Mesendoderm (in vitro differentiated cells): ENCODE measurements around the gene FAM236C.
"Not testable (repeated sequence)": the region's sequence is repeated elsewhere in the genome, so short reads cannot be mapped to it uniquely, and the experiment has no call there.

Experiments
- DNase-seq: peaks from one replicate; pipeline ENCODE4 v3.0.0; 2013
- H2AK5ac ChIP-seq: 2 replicates; pipeline ENCODE4 v1.6.1; 2013; ENCODE audit warnings: low read length, inconsistent platforms
- H2BK120ac ChIP-seq: 2 replicates; pipeline ENCODE4 v1.6.1; 2013; ENCODE audit warnings: low read depth, mild to moderate bottlenecking, low read length, moderate library complexity, mixed read lengths
- H2BK15ac ChIP-seq: replicated peaks from 2 replicates; pipeline ENCODE4 v1.6.1; 2013; ENCODE audit warnings: low read depth, mild to moderate bottlenecking, moderate library complexity
- H2BK5ac ChIP-seq: 2 replicates; pipeline ENCODE4 v1.6.1; 2013; ENCODE audit warnings: low read length, inconsistent platforms
- H3K18ac ChIP-seq: 2 replicates; pipeline ENCODE4 v1.6.1; 2013; ENCODE audit warnings: mild to moderate bottlenecking, low read length, mixed read lengths
- H3K23ac ChIP-seq: one replicate; pipeline ENCODE4 v1.6.1; 2013; ENCODE audit warnings: low read length
- H3K27ac ChIP-seq: 2 replicates; pipeline ENCODE4 v1.5.1; 2013; ENCODE audit warnings: low read depth, mild to moderate bottlenecking, inconsistent platforms, low read length, moderate library complexity
- H3K27me3 ChIP-seq: 2 replicates; pipeline ENCODE4 v1.6.1; 2013; ENCODE audit warnings: low read length, control low read depth, mild to moderate bottlenecking, inconsistent platforms; ENCODE audit not compliant: insufficient read depth, poor library complexity
- H3K36me3 ChIP-seq: 2 replicates; pipeline ENCODE4 v1.6.1; 2013; ENCODE audit warnings: low read length, inconsistent platforms; ENCODE audit not compliant: control insufficient read depth, insufficient read depth
- H3K4ac ChIP-seq: one replicate; pipeline ENCODE4 v1.6.1; 2013; ENCODE audit warnings: low read depth, mild to moderate bottlenecking, low read length, moderate library complexity
- H3K4me1 ChIP-seq: 2 replicates; pipeline ENCODE4 v1.6.1; 2013; ENCODE audit warnings: low read depth, low read length, inconsistent platforms; ENCODE audit not compliant: control insufficient read depth
- H3K4me2 ChIP-seq: 2 replicates; pipeline ENCODE4 v1.6.1; 2013; ENCODE audit warnings: low read length
- H3K4me3 ChIP-seq: 2 replicates; pipeline ENCODE4 v1.5.1; 2013; ENCODE audit warnings: mild to moderate bottlenecking, low read length
- H3K56ac ChIP-seq: one replicate; pipeline ENCODE4 v1.6.1; 2013; ENCODE audit warnings: low read length
- H3K79me1 ChIP-seq: 2 replicates; pipeline ENCODE4 v1.6.1; 2013; ENCODE audit warnings: low read length, inconsistent platforms
- H3K79me2 ChIP-seq: 2 replicates; pipeline ENCODE4 v1.6.1; 2013; ENCODE audit warnings: mild to moderate bottlenecking, low read length; ENCODE audit not compliant: control insufficient read depth, insufficient read depth
- H3K9ac ChIP-seq: 2 replicates; pipeline ENCODE4 v1.6.1; 2013; ENCODE audit warnings: low read length, inconsistent platforms
- H4K5ac ChIP-seq: one replicate; pipeline ENCODE4 v1.6.1; 2013; ENCODE audit warnings: low read length
- H4K8ac ChIP-seq: one replicate; pipeline ENCODE4 v1.6.1; 2013; ENCODE audit warnings: low read depth, mild to moderate bottlenecking, control low read depth, low read length, moderate library complexity
- WGBS: extraction: QIAGEN DNeasy Blood & Tissue Kit; methylation state at CpG from one replicate; pipeline ENCODE4 v1.1.7; 2013; ENCODE audit warnings: low lambda C conversion rate, missing lambda C conversion rate; ENCODE audit not compliant: insufficient coverage; ENCODE audit errors: extremely low coverage; 5-methylcytosine and 5-hydroxymethylcytosine counted together

FAM236C gene

GRCh38 chrX:72959971-72960370 lies 47.6 kb downstream of the FAM236C start:
- H3K9ac ChIP-seq, H4K5ac ChIP-seq, H3K4me1 ChIP-seq, H3K18ac ChIP-seq, H3K79me2 ChIP-seq, H3K56ac ChIP-seq, H2AK5ac ChIP-seq, H2BK15ac ChIP-seq, H3K36me3 ChIP-seq, DNase-seq, H2BK120ac ChIP-seq, H2BK5ac ChIP-seq, H3K27ac ChIP-seq, H3K4me2 ChIP-seq, H3K4me3 ChIP-seq, H3K4ac ChIP-seq, H4K8ac ChIP-seq, H3K23ac ChIP-seq, H3K27me3 ChIP-seq, H3K79me1 ChIP-seq: not testable (repeated sequence)
- no CpG with 5 or more reads among the region's 9 CpGs for WGBS
